GM18526 (cell line): ENCODE results near the gene HBQ1.
"Not testable (repeated sequence)": the region's sequence is repeated elsewhere in the genome, so short reads cannot be mapped to it uniquely, and the experiment has no call there.

ENCODE experiments used
- POLR2A ChIP-seq: IDR thresholded peaks from 3 replicates; pipeline ENCODE4 v1.6.1; 2011; ENCODE audit not compliant: insufficient read length; ENCODE audit errors: extremely low read depth

HBQ1 gene

GRCh38 chr16:175011-175949 lies 5.0 kb upstream of the HBQ1 start:
- no peak for TF ChIP-seq POLR2A

GRCh38 chr16:176477-177382 lies 3.5 kb upstream of the HBQ1 start, which contains the start of gene HBA1:
Gene HBA1 (plus strand): TSS chr16:176680. CDS start chr16:176717, 37 bp downstream.
- TF ChIP-seq POLR2A, result not testable (repeated sequence)

- TF ChIP-seq POLR2A, result no peak
Measured at GRCh38 chr16:177394-177822, 2.9 kb upstream of the HBQ1 start.

- TF ChIP-seq POLR2A, result no peak
Measured at GRCh38 chr16:177981-178667, 2.1 kb upstream of the HBQ1 start.

- no peak for TF ChIP-seq POLR2A
Measured at GRCh38 chr16:178668-179015, 1.6 kb upstream of the HBQ1 start.

DNA sequence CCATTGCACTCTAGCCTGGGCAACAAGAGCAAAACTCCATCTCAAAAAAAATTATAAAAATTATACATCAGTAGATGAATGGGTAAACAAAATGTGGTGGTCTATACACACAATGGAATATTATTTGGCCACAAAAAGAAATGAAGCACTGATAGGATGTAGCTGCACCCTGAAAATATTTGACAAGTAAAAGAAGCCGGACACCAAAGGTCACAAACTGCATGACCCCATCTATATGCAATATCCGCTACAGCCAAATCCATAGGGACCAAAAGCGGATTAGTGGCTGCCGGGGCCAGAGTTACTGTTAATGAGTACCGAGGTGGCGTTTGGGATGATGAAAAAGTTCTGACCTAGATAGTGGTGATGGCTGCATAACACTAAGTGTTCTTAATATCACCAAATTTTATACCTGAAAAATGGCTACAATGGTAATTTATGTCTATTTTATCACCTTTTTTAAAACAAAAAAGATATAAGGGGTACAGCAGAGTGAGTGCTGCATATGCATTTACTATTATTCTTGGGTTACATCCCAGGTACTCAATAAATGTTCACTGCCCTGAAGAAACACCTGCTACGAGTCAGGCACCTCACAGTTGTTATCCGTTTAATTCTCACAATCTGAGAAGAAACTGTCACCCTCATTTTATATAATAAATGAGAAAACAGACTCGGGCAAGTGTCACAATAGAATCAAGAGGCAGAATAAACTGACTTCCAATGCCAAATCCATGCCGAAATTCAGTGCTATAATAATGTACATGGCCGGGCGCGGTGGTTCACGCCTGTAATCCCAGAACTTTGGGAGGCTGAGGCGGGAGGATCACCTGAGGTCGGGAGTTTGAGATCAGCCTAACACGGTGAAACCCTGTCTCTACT lies 807 bp upstream of the HBQ1 start:
- no peak for TF ChIP-seq POLR2A

GRCh38 chr16:180681-181564 lies 664 bp downstream of the HBQ1 start:
- no peak for TF ChIP-seq POLR2A

DNA sequence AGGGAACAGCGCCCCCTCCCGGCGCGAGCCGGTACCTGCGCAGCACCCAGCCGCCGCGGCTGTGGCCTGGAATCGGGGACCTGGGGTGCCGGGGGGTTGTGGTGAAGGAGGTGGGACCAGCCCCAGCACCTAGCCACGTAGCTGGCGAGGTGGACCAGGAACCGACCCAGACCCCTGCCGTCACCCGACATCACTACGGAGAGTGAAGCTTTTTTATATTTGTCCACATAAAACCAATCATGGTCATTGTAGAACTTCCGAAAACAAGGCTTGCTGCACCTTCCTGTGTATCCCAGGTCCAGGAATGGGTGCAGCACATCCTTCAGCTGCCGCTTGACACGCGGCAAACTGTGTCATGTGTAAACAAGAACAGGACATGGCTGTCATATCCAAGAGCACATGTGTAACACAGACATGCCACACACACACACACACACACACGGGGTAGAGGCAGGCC lies 1.3 kb downstream of the HBQ1 start:
- TF ChIP-seq POLR2A, result no peak

GRCh38 chr16:183005-183404 lies 2.7 kb downstream of the HBQ1 start:
- TF ChIP-seq POLR2A, result no peak

DNA sequence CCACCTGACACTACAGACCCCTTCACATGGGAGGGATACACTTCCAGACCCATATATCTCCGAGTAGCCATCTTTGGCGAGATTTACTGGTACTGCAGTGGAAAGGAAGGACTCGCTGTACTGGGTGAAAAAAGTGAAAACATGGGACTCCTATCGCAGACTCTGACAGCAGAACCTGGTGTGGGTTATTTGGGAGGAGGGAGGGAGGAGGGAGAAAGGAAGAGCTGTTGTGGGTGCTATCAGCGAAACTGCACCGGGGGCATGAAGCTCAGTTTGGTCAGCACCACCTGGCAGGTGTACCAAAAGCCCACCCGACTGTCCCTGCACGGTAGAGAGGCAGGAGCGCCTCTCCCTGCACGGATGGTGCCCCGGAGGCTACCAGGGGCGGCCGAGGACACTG lies 5.0 kb downstream of the HBQ1 start:
- TF ChIP-seq POLR2A, result no peak

- TF ChIP-seq POLR2A, result no peak
Measured at GRCh38 chr16:185691-186090, 5.4 kb downstream of the HBQ1 start.

- TF ChIP-seq POLR2A, result no peak
Measured at GRCh38 chr16:187330-187729, 7.1 kb downstream of the HBQ1 start.

GRCh38 chr16:188674-189073 lies 8.4 kb downstream of the HBQ1 start:
- no peak for TF ChIP-seq POLR2A
